MM.1S (cell line): ENCODE measurements around the gene EGFLAM.

ENCODE experiments used
- EZH2 ChIP-seq: fragments of 300-600 bp; sonication (generic); optimal IDR thresholded peaks from 2 replicates; pipeline ENCODE3; 2017; ENCODE audit warnings: low read depth, mild to moderate bottlenecking, antibody characterized with exemption, low read length, mixed read lengths
- EZH2phosphoT487 ChIP-seq: fragments of 300-600 bp; sonication (generic); IDR thresholded peaks from 2 replicates; pipeline ENCODE4 v1.6.1; 2018; ENCODE audit warnings: antibody characterized with exemption, low read length
- TF ChIP-seq, protein P1 (sequence below): fragments of 300-600 bp; sonication (generic); IDR thresholded peaks from 2 replicates; pipeline ENCODE4 v1.5.1; 2016; ENCODE audit warnings: antibody characterized with exemption, low read length, mixed read lengths

DNA sequence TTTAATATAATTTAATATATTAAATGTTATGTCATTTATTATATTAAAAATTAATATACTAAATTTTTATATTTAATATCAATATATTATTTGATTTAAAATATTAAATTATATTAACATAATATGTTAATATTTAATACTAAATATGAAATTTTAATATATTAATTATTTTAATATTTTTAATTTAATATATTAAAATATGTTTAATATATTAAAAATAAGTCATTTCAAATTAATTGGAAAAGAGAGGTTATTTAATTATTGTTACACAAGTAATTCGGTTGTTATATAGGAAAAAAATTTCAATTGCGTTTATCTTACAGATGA lies 183.9 kb downstream of the EGFLAM start:
- TF ChIP-seq, protein P1, sequence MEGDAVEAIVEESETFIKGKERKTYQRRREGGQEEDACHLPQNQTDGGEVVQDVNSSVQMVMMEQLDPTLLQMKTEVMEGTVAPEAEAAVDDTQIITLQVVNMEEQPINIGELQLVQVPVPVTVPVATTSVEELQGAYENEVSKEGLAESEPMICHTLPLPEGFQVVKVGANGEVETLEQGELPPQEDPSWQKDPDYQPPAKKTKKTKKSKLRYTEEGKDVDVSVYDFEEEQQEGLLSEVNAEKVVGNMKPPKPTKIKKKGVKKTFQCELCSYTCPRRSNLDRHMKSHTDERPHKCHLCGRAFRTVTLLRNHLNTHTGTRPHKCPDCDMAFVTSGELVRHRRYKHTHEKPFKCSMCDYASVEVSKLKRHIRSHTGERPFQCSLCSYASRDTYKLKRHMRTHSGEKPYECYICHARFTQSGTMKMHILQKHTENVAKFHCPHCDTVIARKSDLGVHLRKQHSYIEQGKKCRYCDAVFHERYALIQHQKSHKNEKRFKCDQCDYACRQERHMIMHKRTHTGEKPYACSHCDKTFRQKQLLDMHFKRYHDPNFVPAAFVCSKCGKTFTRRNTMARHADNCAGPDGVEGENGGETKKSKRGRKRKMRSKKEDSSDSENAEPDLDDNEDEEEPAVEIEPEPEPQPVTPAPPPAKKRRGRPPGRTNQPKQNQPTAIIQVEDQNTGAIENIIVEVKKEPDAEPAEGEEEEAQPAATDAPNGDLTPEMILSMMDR: no peak
- no peak for TF ChIP-seq EZH2phosphoT487
- no peak for TF ChIP-seq EZH2
